ENCODE results near the gene NTM.

- TF ChIP-seq USF1 (CRISPR knock-in tag; IDR thresholded peaks at IDR 0.05) (no peak), ELF4 (CRISPR knock-in tag; IDR thresholded peaks at IDR 0.05; ENCODE audit: low read depth) (no peak), E2F4 (CRISPR knock-in tag; IDR thresholded peaks at IDR 0.05; ENCODE audit: borderline replicate concordance, low read depth) (no peak), ATF2 (CRISPR knock-in tag; IDR thresholded peaks at IDR 0.05; ENCODE audit: borderline replicate concordance, low read depth) (no peak), CTCF (IDR thresholded peaks at IDR 0.05) (no peak)
Measured at GRCh38 chr11:131895865-131896264, 525.5 kb downstream of the NTM start.
